ENCODE data around the gene ICE1.

Gene ICE1

DNA sequence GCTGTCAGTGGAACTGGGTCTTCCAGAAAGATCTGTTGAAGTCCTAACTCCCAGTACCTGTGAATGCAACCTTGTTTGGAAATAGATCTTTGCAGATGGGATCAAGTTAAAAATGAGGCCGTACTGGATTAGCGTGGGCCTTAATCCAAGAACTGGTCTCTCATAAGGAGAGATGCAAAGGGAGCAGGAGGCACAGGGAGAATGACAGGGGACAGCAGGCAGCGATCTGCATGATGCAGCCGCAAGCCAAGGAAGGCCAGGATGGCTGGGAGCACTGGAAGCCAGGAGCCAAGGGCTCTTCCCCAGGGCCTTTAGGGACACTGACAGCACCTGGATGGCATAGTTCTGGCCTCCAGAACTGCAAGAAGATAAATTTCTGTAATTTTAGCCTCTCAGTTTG, 114.4 kb downstream of the ICE1 start:
- no peak for DNase-seq (ENCODE audit: low spot score)

- no peak for DNase-seq (ENCODE audit: low spot score)
Observed at GRCh38 chr5:5537426-5537825, 114.9 kb downstream of the ICE1 start.

- DNase-seq (ENCODE audit: low spot score) = no peak
Observed at GRCh38 chr5:5539590-5539989, 117.1 kb downstream of the ICE1 start.
